ENCODE data around the gene RCOR3.

DNA sequence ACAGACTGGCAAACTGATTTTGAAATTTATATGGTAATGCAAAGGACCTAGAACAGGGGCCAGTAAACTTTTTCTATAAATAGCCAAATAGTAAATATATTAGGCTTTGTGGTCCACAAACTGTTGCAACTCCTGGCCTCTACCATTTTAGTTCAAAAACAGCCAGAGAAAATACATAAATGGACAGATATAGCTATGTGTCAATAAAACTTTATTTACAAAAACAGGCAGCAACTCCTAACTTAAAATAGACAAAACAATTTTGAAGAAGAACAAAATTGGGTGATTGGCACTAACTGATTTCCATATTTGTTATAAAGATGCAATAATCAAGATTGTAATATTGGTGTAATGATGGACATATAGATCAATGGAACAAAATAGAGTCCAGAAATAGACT lies 60.7 kb downstream of the RCOR3 start:
- TF ChIP-seq POLR2A (IDR thresholded peaks at IDR 0.05) (no peak), EP300 (IDR thresholded peaks at IDR 0.05) (no peak)

Measured in sigmoid colon (tissue), 4 donors.